Measurements from ENCODE around the gene ODF2.

GRCh38 chr9:128421482-128421996 lies 34.3 kb upstream of the ODF2 start:
- TF ChIP-seq CTCF (IDR thresholded peaks at IDR 0.05): no peak
- TF ChIP-seq NR2C2 (CRISPR knock-in tag; IDR thresholded peaks at IDR 0.05): no peak
- TF ChIP-seq ELF4 (CRISPR knock-in tag; IDR thresholded peaks at IDR 0.05; ENCODE audit: low read depth): no peak

Measured in WTC11 (cell line).